GM18498 (cell line): ENCODE results near the gene DOCK2.

Source experiments
- ATAC-seq: cut with Tn5 transposase; IDR thresholded peaks from one replicate; pipeline ENCODE4 v1.9.1; 2021; ENCODE audit warnings: mild to moderate bottlenecking, moderate library complexity; ENCODE audit not compliant: unreplicated experiment

DOCK2 gene

DNA sequence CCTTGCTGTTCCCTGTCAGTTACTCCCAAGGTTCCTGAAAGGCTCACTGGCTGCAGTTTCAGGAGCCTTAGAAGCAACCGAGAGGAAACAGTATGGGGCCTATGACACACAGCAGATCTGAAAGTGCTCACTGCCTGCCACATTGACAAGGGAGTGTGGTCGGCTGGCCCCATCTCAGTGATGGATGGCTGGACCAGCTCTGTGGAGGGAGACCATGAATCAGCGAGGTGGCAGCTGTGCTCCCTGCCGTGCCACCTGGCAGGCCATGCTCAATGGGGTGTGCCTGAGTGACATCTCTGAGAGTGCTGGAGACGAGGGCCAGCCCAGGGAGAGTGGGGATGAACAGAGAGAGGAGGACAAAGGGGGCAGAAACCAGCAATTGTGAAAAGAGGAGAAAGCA is 49.1 kb downstream of the DOCK2 start:
- ATAC-seq = peak; percentile 92

DNA sequence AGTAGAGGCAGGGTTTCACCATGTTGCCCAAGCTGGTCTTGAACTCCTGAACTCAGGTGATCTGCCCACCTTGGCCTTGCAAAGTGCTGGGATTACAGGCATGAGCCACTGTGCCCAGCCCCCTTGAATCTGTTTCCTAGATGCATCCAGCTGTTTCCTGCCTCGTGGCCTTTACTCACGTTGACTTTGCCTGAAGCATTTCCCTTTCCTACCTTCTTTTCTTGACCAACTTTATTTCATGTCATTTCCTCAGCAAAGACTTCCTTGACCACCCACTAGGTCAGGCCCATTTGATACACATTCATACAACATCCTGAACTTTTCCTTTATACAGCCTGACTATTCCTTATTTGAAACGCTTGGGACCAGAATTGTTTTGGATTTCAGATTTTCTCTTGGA is 51.0 kb downstream of the DOCK2 start:
- ATAC-seq = no peak

DNA sequence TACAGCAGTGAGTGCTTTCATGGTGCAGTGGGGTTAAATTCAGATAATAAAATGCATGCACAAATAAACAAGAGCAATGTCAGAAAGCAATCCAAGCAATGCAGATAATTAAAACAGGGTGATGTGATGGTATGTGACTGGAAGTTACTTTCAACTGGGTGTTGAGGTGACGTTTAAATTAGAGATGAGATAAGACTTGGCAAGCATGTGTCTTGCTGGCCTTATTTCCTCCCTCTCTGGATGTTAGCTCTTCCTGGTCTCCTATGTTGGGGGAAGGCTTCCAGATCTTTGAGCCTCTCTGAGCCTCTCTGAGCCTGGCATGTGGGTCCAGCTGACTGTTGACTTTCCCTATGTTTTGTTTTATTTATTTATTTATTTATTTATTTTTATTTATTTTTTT is 54.4 kb downstream of the DOCK2 start:
- ATAC-seq = no peak

DNA sequence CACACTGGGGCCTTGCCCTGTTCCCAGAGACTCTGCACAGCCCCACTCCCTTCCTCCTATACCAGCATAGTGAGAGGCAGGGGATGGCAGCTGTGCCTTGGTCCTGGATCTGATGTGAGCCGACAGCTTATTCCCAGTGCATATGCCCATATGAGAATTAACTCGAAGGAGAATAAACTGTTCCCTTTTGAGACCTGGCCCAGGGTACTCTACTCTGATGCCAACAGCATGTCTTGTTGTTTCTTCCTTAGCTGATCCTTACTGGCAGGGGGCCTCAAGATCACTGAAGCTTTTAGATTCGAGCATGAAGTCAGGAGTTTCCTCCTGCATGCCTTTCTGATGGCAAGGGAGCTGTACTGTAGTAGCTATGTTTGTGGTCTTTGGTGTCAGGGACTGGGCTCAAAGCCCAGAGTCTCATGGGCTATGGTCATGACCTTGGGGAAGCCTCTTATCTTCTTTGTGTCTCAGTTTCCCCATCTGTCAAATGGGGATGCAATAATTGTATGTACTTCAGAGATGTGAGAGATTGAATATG is 57.1 kb downstream of the DOCK2 start:
- no peak for ATAC-seq

DNA sequence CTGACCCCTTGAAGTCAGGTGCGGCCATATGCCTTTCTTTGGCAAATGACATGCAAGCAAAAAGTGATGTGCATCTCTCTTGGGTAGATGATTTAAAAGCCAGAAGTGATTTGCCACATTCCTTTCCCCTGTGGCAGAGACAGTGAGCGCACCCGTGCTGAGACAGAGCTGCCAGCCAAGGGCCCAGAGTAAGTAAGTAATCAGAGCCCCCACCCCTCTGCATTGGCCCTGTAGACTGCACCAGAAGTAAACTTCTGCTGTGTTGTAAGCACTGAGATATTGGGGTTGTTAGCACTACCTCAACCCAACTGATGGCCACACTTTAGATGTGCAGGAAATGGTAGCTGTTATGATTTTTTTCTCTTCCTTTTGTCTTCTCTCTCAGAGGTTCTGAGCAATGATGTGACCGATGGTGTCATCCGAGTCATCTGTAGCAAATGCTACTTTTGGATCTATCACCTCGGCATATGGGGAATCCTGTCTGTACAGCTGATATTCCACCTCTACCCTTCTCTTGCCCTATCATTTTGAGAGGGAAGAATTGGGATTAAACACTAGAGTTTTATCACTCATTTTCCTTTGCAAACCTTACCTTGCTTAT is 58.0 kb downstream of the DOCK2 start:
- no peak for ATAC-seq

DNA sequence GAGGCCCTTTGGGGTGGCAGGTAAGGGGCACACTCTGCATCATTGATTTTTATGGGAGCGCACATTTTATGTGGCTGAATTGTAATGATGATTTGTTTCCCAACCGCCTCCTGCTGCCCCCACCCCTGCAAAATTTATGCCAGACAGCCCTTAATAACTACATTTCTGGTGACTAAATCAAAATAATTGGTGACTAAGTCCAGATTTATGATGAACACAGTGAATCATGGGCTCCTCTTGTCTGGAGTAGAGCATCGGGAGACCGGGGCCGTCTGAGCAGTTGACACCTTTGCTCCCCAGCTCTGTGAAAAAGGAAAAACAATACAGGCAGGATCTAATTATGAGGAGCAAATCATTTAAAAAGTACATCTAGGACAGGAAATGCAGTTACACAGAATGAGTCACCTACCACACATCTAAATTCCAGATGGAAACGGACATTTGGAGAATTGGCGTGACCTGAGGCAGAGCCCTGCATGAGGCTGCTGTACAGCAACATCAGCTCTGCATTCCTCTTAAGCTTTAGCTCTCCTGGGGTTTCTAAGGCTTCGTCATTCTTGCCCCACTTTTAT is 58.9 kb downstream of the DOCK2 start:
- no peak for ATAC-seq

DNA sequence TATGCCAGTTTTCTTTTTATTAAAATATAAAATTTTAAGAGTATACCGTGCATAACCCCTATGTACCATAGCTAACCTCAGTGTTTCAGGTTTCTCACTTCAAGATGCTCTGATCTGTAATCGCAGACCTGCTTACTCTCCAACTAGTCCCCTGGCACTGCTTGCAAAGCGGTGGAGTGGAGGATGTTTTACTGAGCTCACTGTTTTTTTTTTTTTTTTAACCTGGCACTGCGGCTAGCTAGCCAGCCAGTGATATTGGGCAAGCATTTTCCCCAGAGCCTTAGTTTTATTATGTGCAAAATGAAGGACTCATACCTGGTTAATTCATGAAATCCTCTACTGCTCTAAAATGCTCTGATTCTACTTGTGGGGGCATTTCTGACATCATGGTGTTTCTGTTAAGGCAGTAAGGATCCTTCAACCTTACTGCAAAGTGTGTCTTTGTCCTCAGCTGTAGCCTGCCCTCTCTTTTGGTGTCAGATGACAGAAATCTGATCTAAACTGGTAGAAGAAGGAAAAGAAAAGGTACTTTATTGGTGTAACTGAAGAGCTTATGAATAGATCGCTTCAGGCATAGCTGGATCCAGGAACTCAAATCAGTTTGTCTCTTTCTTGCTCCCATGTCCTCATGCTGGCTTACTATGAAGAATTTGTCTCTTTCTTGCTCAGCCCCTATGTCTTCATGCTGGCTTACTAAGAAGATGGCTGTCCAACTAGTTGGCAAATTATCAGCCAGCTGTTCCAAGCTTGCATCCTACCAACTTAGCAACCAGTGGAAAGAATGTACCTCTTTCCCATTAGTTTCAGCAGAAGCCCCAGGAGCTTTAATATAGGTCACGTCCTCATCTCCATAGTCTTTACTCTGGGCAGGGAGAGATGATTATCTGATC is 59.8 kb downstream of the DOCK2 start:
- no peak for ATAC-seq

DNA sequence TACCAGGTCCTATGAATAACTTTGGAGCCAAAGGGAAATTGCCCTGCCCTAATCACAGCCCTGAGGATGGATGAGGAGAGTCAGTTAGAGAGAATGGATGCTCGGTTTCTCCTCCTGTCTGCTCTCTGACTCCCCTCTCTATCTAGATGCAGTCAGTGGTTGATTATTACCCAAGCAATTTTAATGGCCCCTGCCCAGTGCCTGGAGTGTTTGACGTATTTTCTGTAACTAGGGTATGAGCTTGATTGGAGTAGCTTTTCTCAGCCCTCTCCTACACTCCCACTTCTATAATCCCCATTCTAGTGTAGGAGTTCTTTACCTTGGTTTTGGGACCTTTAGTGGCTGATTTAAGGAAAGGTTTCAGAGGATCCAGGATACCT is 60.4 kb downstream of the DOCK2 start:
- no peak for ATAC-seq

DNA sequence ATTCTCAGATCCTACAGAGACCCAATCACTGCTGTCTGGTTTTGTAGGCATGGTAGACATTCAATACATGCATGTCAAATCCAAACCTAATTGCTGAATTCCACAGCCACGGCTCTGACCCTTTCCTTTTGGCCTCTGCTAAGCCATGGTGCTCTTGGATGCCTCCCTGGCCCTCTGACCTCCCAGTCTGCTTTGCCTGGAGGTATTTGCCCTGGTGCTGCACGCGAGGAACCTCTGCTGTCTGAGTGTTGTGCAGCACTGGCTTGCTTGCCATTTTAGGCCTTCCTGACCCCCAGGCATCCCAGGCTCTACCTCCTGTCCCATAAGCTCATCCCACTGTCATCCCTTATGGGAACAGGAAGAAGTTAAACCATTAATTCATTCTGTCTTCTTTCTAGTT is 60.9 kb downstream of the DOCK2 start:
- ATAC-seq = no peak

DNA sequence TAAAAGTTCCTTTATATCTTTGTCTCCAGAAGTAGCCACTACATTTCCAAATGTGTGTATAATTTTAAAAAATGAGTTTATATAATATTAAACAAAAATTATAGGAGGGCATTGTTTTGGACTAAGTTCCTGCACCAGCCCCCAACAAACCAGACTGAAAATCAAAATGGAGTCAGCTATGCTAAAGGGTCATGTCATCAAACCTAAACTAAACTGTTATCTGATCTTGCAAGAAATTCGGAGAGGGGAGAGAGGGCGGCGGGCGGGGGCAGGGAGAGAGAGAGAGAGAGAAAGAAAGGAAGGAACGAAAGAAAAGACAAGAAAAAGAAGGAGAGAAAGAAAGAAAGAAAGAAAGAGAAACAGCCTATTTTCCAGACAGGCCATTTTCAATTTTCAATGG is 63.5 kb downstream of the DOCK2 start:
- ATAC-seq = no peak

DNA sequence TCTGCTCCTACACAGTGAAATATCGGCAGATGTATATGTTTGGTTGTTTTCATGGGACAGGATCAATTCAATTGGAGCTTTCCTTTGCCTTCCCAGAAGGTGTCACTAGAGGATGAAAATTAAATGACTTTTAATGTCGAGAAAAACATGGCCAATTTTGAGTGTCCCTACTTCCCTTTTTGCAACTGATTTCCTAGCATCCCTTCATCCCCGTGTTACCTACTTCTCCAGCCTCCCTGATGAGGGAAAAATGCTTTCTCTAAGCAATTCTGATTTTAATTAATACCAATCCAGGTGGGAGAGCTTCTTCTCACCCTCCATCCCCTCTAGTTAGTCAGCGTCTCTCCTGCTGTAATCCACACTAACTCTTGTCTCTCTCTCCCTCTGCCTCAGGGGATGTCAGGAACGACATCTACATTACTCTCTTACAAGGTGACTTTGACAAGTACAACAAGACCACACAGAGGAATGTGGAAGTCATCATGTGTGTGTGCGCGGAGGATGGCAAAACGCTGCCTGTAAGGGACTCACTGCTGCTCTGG is 64.9 kb downstream of the DOCK2 start:
- no peak for ATAC-seq

DNA sequence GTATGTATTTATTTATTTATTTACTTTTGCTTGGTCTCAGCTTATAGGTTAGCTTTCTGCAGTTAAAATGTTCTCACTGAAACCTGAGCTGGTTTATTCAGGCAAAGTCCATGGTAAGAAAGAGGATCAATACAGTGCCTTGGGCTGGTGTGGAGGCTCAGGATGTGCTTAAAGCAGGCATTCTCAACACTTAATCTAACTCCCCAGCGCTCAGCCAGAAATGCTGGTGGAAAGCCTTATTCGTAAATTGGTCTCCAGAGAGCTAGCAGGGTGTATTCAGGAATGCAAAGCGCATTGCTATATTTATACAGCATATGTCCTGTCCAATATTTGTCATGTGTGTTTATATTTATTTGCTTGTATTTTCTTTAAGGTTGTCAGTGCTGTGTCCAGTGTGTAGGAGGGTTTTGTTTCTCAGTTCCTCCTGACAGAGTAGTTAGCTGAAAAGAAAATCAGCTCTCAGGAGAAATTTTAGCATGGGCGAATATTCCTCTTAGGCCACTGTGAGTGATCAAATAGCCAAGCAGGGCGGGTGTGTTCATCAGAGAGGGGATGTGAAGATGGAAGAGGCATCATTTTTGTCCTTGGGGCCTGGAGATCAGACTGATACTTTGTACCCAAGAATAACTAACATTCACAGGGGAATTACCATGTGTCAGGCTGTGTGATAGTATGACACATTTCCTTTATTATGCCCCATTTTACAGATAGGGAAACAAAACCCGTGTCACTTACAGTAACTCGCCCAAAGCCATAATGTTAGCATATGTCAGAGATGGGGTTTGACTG is 65.8 kb downstream of the DOCK2 start:
- peak; percentile 81 for ATAC-seq

DNA sequence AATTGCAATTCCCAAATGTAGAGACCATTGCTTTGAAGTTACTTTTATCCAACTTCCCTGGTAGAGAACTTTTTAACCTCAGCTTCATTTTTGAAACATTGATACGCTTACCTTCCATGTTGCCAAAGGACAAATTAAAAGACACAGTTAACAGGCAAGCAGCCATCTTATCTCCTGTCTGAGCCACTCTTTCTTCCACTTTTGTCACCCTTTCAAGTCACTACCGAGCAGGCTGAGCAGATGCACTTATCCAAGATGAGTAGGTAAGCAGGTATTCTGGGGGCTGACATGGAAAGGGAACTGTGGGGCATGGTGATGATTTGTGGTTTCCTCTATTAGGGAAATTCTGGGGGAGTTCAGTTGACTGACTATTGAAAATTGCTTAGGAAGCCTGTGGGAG is 66.7 kb downstream of the DOCK2 start:
- no peak for ATAC-seq

DNA sequence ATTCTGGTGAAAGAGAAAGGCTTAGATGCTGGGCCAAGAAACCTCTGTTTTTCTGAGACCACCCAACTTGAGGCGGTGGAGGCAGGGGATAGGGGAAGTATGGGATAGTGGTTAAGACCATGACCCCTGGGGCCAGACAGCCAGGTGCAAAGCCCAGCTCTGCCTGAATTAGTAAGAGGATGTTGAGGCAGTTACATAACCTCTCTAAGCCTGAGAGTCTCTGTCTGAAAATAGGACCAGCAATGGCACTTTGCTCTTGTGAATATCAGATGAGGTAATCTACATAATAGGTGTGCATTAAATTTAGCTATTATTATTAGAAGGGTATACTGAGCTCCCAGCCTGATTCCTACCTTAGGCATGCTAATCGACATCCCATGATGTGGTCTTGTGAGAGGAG is 68.2 kb downstream of the DOCK2 start:
- ATAC-seq = peak; percentile 29

DNA sequence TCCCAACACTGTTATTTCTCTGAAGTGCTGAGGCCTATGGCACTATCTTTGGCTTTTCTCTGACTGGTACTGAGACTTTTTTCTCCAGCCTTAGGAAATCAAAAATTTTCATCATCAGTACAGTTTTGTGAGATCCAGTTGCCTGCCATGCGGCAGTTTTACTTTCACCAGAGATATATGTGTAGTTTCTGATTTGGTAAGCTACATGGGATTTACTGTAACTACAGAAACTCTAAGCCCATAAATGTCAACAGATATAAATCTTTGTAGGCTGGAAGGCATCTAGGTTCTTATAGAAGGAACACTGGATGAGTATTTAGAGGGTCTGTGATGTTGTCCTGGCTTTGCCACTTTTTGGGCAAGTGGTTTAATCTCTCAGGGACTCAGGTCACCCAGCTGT is 69.0 kb downstream of the DOCK2 start:
- ATAC-seq = no peak

DNA sequence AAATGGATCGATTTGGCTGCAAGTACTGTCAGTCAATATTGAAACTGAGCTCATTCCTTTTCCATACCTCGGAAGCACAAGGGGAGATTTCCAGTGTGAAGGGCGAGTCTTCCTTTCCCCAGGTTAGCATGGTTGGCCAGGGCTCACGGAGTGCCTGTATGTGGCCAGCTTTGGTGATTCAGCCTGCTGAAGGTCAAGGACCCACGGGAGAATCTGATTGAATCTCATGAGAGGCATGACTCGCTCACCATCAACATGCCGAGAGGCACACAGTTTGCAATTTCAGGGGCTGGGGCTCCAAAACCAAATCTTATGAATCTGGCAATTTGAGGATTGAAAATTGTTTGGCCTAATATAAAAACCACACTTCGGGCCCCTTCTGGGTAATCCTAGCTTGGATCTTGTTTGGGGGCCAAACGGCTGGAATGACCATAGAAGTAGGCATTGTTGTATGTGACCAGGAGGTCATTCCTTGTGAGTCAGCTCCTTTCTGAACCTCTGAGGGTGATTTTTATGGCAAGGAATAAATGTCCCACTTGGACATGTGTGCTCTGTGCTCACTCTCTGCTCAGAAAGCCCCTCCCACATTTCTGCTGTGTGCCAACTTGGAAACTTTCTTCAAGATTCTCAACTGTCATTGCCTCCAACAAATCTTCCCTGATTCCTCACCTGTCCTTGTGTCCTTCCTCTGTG is 69.8 kb downstream of the DOCK2 start:
- ATAC-seq = no peak

DNA sequence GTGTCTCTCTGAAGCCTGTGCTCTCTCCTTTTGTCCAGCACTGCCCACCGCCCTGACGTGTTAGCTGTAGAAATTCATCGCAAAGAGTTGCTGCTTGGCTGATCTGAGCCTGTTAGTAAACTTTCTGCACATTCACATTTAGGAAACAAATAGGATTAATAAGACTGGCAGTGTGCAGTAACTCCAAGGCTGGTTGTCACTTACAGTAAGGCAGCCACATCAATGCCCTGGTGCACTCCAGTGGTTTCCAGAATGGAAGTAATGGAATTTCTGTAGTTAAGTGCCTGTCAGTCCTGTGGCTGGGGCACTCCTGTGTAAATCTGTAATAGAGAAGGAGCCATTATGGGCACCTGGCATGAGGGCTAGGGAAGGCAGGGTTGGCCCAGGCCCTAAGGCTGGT is 70.6 kb downstream of the DOCK2 start:
- ATAC-seq = no peak

DNA sequence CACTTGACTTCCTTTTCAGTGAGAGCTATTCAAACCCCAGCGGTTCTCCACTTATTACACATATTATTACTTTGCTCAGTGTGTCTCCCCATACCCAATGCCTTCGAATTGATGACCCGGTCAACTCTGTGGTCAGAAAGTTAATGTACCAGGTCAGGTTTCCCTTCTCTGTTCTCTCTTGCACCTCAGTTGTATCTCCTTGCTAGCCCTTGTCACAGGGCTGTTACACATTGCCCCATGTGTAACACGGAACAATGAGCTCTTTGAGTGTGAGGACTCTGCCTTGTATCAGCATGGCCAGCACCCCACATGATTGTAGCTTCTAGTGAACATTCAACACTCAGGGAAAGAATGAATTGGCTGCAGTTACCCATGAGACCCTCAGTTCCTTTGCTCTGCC is 73.6 kb downstream of the DOCK2 start:
- ATAC-seq = no peak

DNA sequence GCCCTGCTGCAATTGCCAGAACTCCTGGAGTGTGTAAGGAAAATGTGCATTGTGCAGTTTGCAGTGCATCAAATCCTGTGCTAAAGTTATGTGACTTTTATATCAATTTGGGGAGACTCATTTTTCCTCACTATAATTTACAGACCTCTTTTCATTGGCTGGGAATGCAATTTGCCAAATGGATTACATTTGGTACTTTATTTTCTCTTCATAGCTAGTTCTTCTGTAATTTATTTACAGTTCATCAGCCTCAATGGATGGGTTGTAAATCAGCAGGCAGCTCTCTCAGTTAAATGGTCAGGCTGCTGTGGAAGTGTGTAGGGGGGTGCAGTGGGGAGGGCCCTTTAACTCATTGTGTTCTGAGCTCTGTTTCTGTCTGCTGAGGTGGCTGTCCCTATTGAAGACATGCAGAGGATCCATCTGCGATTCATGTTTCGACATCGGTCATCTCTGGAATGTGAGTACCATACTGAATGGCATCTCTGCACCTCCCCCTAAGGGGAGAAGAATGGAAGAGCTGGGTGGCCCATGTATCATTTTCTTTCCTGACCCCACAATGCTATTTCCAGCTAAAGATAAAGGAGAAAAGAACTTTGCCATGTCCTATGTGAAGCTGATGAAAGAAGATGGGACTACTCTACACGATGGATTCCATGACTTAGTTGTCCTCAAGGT is 74.6 kb downstream of the DOCK2 start:
- no peak for ATAC-seq

DNA sequence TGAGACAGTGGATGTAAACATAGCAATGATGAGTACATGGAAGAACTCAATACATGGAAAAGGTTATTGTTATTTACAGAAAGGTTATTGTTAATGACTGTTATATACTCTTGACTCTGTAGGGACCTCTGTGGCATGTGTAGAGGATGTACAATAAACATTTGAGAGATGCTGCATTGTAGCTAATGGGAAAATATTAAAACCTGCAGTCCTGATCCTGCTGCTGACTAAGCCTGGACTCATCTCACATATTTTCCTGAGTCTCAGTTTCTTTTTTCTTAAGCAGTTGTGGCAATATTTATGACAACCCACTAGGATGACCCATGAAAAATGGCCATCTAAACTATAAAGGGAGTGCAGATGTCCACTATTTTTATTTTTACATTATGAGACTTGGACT is 75.4 kb downstream of the DOCK2 start:
- ATAC-seq = no peak
